Dermis microvascular lymphatic vessel endothelial cell (primary cell): Measurements from ENCODE around the gene ZNF593. TPM values are rescaled to one million over a fixed set of nuclear protein-coding genes. Genes with fewer than 3 reads are reported as not detected.

Experiments used
- DNase-seq, 2 donors: peaks; one replicate each; pipeline versions ENCODE4 v3.0.0 to v3.0.0-alpha.2; 2010; ENCODE audit warnings: low read depth in 2 of 2
- total RNA-seq: library from RNA; depleted of rRNA; stranded (reverse); fragments of >200 nt; gene quantifications from 2 replicates; pipeline ENCODE4 v1.2.1, GENCODE V29; 2014

ZNF593 gene
- total RNA-seq, result 19.3 and 23.5 TPM in 2 replicates

DNA sequence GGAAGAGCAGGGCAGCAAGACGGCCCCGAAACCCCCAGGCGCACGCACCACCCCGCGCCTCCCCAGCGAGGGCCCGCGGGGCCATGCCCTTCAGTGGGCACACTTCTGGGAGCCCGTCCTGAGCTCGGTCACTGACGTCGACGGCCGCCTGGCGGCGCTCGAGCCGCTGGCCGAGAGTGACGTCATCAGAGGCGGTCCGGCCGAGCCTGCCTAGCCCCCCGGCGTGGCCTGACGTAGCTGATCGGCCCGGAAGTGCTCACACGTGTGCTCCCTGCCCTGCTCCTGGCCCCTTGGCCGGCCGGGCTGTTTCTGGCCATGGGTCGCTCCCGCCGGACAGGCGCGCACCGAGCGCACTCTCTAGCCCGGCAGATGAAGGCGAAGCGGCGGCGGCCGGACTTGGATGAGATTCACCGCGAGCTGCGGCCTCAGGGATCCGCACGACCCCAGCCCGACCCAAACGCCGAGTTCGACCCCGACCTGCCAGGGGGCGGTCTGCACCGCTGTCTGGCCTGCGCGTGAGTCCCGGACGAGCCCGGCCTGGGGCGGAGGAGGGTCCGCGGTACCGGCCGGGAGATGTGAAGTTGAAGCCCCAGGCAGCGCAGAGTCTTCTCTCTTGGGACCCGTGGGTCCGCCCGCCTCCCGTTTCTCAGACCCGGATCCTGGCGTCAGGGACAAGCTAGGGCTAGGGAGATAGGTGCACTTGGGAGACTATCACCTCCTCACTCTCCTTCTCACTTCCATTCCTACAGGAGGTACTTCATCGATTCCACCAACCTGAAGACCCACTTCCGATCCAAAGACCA is at the start of gene ZNF593:
TSS of gene ZNF593 (plus strand) at position 240 of the 803 bp plus-strand sequence. CDS start at position 316, 76 bp downstream.
- DNase-seq, result peak; percentile 85 to 93

DNA sequence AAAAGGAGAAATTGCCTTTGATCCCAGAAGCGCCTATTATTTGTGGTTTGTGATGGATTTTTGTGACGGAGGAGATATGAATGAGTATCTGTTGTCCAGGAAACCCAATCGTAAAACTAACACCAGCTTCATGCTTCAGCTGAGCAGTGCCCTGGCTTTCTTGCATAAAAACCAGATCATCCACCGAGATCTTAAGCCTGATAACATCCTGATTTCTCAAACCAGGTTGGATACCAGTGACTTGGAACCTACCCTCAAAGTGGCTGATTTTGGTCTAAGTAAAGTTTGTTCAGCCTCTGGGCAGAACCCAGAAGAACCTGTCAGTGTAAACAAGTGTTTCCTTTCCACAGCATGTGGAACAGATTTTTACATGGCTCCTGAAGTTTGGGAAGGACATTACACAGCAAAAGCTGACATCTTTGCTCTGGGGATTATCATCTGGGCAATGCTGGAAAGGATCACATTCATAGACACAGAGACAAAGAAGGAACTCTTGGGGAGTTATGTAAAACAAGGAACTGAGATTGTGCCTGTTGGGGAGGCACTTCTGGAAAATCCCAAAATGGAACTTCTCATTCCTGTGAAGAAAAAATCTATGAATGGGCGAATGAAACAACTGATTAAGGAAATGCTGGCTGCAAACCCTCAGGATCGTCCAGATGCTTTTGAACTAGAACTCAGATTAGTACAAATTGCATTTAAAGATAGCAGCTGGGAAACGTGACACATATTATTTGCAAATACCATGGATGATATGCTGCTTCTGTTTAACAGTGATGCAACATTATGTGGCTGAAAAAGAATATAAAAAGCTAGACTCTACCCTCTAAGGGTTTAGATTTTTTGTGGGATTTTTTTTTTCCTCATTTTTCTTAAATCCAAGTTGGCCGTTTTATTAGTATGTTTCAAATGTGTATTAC is 47.6 kb upstream of the ZNF593 start:
- DNase-seq, result no peak

- peak in 1 of 2 donors; percentile 45 for DNase-seq
Measured at GRCh38 chr1:26122988-26123973, 46.4 kb upstream of the ZNF593 start.

DNA sequence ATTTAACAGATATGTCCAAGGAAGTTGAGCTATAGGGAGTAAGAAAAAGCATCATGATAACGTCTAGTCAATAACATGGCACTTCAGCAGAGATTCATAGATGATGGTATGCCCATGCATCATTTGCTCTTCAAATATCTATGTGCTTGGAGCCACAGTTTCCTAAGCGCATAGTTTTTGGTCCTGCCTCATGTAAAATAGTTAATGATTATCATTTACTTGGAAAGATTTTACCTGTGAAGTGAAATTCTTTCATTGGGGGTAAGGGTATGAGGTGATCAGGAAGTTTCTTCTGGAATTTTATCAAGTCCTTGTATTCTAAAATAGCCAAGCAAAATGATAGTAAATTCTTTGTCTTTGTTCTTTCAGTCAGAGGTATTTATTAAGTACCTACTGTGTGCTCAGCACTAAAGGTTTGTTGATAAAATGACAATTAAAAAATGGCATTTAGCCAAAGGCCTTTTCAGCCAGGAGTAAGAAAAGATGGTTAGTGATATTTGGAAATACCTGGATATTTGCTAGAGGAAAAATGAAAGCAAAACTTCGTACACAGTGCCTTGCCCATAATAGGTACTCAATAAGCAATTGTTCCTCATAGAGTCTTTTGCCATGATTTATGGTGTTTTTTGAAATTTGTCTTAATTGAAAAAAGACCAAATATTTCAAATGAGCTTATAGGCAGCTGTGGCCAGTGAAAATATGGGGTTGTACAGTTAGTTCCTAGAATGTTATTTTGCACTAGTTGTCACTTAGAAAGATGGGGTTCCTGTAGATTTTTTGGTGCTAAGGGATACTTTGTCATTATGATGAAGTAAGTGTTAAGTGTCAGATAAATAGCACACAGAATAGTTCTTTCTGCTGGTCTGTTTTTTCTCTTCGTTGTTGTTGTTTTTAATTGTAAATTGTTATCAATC is 45.0 kb upstream of the ZNF593 start:
- DNase-seq, result no peak

DNA sequence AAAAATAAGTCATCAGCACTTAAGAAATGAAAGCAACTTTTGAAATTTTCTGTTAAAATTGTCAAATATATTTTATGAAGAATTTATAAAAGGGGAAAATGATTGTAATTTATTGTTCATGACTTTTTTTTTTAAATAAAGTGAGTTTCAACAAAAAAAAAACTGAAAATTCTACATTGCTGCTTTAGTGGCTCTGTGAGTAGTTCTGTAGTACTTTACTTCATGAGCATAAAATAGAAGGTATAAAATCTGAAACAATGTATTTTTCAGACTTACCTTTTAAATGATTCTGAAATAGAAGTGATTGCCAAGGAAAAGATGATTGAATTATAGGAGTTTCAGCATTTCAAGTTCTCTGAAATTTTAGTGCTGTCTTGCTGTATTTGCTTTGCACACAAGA is 44.3 kb upstream of the ZNF593 start:
- no peak for DNase-seq

DNA sequence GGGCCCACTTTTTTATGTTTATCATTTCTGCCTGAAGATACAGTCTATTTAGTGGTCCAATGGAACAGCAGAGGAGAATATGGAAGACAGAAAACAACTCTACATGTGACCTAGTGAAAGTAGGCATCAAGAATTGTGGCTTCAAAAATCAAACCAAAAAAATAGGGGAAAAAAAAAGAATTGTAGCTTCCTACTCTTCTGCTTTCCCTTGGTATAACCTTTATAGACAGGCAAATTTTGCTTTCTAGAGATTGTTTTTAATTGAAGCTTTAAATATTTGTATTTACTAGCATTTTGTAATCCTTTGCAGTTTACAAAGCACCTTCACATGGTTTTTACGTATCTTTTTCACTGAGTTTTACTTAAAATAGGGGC is 43.8 kb upstream of the ZNF593 start:
- no peak for DNase-seq

GRCh38 chr1:26126321-26127084 is 43.2 kb upstream of the ZNF593 start:
- no peak for DNase-seq

DNA sequence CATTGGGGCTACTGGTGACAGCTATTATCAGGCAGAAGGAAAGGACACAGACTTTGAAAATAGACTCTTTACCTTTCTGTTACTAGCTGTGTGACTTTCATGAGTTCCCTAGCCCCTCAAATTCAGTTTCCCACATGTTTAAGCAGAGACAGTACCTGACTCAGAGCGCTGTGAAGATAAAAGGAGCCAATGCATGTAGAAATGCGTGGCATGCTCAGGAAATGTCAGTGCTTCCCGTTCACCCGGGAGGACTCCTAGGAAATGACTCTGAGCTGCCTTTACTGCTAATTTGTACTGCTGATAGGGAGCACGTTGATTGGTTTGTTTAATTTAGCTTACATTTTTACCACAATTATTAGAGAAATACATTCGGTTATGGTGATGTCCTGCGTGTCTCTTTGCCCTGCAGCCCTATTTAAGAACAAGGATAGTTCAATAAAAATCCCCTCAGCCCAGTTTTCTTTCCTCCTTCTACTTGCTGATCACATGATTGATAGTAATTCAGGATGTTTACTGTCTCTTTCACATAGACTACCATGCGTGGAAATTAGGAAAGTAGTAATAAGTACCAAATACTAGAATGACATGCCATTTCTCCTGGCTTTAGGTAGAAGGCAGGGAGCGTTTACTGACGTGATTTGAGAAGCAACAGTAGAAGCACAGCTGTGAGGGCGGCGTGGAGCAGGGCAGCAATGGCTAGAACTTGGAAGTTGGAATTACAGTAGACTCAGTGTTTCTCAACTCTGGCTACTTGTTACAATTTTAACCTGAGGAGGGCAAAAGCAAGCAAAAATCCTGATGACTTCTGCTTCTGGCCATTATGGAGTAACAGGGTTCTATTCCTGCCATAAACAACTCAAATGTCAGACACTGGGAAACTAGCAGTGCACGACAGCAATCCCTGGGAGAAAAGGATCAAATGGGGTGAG is 42.2 kb upstream of the ZNF593 start:
- peak in 1 of 2 donors; percentile 43 for DNase-seq

- DNase-seq, result no peak
Measured at GRCh38 chr1:26129778-26130177, 39.9 kb upstream of the ZNF593 start.

DNA sequence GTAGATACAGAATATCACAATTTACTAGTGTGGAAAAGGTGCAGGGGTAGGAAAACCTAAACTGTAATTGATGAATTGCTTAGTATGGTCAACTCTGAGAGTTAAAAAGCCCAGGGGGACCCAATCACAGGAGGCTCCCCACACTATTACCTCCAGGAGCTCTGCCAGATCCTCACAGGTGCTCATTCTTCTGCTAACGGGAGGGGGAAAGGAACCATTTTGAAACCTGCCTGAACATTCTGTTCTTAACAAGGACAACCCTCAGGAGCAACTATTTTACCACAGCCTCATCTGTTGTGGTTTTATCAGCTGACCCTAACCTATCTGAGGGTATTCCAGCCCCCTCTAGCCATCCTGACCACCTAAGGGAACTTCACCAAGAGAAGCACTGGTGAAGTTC is 39.0 kb upstream of the ZNF593 start:
- no peak for DNase-seq

- no peak for DNase-seq
Measured at GRCh38 chr1:26132128-26132833, 37.4 kb upstream of the ZNF593 start.

GRCh38 chr1:26132834-26133167 is 36.9 kb upstream of the ZNF593 start:
- DNase-seq, result no peak

GRCh38 chr1:26134466-26134865 is 35.2 kb upstream of the ZNF593 start:
- no peak for DNase-seq

- no peak for DNase-seq
Measured at GRCh38 chr1:26138974-26139558, 30.6 kb upstream of the ZNF593 start.

GRCh38 chr1:26142159-26142558 is 27.5 kb upstream of the ZNF593 start:
- no peak for DNase-seq

- peak; percentile 73 to 87 for DNase-seq
Measured at GRCh38 chr1:26145041-26145959, 24.4 kb upstream of the ZNF593 start.
